ENCODE results near the gene PRKACA. TPM values are rescaled to one million over a fixed set of nuclear protein-coding genes. Genes with fewer than 3 reads are reported as not detected.
"Not testable (repeated sequence)": the region's sequence is repeated elsewhere in the genome, so short reads cannot be mapped to it uniquely, and the experiment has no call there.

Gene PRKACA
- total RNA-seq, 1 experiment from 2014 or later, result 48.9 TPM

DNA sequence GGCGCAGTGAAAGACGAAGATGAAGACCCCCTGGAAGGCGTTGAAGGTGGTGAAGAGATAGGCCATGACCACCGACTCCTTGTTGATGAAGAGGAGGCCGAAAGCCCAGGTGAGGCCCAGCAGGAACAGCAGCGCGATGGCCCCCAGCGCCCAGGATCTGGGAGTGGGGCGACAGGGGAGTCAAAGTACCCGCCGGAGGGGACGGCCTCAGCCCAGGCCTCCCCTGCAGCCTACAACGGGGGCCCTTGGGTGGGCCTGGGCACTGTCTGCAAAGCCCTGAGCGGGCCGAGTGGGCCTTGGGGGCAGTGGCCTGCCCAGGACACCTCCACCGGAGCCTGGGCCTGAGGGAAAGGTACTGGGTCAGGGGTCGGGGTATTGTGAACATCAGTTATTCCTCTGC, 37.8 kb upstream of the PRKACA start:
- no peak overlapping the region for H3K4me3 ChIP-seq
- H3K36me3 ChIP-seq, result peaks cover 19% of the 10 kb centered on the region
- DNase-seq (ENCODE audit: low read depth in 1 of 2, low spot score in 2 of 2), result no peak
- no peaks in the 10 kb centered on the region for H3K27me3 ChIP-seq (replicated peaks)
- no peaks in the 10 kb centered on the region for H3K9me3 ChIP-seq (replicated peaks)
- no peaks in the 10 kb centered on the region; the same call in 1 of the 2 replicates for H3K4me1 ChIP-seq (replicated peaks)
- H3K27ac ChIP-seq, result no peak overlapping the region

DNA sequence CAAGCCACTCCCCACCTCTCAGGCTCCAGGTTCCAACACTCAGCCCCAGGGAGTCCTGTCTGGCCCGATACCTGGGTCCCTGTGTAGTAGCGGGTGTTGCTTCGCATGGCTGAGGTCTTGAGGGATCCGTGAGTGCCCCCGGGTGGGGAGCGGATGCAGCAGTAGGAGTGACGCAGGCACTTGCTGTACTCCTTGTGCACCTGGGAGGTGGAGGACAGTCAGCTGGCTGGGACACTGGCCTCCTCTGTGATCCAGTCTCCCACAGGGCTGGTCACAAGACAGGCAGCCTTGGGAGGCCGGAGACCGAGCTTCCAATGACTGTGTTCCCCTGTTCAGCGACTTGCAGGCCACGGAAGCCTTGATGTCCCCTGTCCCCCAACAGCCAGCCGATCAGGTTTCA, 35.2 kb upstream of the PRKACA start:
- H3K36me3 ChIP-seq, result peaks cover 19% of the 10 kb centered on the region
- H3K27me3 ChIP-seq (replicated peaks), result no peaks in the 10 kb centered on the region
- H3K4me1 ChIP-seq (replicated peaks), result no peaks in the 10 kb centered on the region; the same call in none of the 2 replicates
- H3K27ac ChIP-seq, result no peak overlapping the region
- no peak overlapping the region for H3K4me3 ChIP-seq
- H3K9me3 ChIP-seq (replicated peaks), result 0 out of 2 replicates have a peak, but pooled peaks cover 3% of the 10 kb centered on the region
- DNase-seq (ENCODE audit: low read depth in 1 of 2, low spot score in 2 of 2), result no peak

DNA sequence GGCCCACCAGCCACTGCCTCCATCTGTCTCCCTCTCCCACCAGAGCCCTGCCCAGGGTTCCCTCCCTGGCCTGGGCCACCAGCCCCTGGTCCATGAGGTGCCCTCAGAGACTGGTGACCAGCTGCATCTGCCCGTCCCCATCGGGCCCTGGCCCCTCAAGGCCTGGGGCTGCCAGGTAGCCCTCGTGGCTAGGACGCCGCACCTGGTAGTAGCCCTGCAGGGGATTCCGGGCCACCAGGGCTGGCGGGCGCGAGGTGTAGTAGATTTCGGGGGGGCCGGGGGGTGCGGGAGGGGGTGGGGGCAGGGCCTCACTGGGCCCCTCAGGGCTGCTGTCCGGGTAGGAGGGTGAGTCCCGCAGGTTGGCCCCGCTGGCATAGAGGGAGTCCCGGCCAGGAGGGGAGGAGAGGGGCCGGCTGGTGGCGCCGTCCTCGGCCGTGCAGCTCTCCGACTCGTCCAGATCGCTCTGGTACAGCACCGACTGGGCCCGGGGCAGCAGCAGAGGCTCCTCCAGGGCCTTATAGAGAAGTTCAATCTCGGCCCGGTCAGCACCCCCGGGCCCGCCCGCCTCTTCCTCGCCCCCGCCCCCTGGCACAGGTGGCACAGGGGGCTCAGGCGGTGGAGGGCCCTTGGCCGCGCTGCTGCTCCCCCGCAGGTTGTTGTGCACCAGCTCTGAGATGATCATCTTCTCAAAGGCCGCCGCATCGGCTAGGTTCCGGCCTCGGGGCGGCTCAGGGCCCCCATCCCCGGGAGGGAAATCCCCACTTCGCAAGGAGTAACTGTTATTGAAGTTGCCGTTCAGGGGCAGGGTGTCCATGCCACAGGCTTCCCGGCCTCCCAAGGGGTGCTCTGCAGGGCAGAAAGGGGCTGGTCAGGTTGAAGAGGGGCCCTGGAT, 33.5 kb upstream of the PRKACA start:
- Histone ChIP-seq H3K9me3 (replicated peaks) (0 out of 2 replicates have a peak, but pooled peaks cover 3% of the 10 kb centered on the region), H3K27me3 (replicated peaks) (no peaks in the 10 kb centered on the region), H3K4me1 (replicated peaks) (no peaks in the 10 kb centered on the region; the same call in none of the 2 replicates), H3K36me3 (peaks cover 10% of the 10 kb centered on the region), H3K27ac (no peak overlapping the region), H3K4me3 (no peak overlapping the region)
- no peak for DNase-seq (ENCODE audit: low read depth in 1 of 2, low spot score in 2 of 2)

DNA sequence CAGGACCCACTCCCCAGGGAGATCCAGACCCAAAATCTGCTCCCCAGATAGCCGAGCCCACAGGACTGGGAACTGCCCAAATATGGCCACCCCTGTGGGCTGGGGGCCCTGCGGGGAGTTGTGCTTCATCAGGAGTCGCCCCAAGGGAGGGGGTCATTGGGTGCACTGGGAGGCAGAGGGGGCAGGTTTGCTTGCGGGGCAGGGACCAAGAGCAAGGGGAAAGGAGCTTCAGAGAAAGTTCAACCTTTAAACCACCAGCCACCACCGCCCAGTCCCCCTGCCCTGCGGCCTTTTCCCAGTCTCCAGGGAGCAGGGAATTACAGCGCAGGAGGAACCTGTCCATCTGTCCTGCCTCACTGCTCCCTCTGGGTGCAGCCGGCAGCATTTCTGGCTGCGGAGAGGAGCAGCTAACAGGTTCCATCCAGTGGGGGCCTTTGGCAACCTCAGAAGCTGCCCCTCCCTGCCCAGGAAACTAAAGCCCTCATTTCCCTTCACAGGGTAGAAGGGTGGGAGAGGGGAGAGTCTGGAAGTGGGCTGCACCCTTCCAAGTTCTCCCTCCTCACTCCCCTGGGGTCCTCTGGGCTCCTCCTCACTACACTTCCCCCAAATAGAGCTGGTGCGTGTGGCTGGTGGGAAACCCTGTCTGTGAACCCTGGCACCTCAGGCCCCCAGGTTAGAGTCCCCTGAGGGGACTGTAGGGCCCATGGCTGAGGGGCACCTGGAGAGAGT, 32.6 kb upstream of the PRKACA start:
- no peaks in the 10 kb centered on the region for H3K27me3 ChIP-seq (replicated peaks)
- H3K27ac ChIP-seq, result no peak overlapping the region
- no peak for DNase-seq (ENCODE audit: low read depth in 1 of 2, low spot score in 2 of 2)
- no peak overlapping the region for H3K4me3 ChIP-seq
- no peaks in the 10 kb centered on the region; the same call in none of the 2 replicates for H3K4me1 ChIP-seq (replicated peaks)
- H3K9me3 ChIP-seq (replicated peaks), result 0 out of 2 replicates have a peak, but pooled peaks cover 3% of the 10 kb centered on the region
- H3K36me3 ChIP-seq, result peaks cover 5% of the 10 kb centered on the region

- Histone ChIP-seq H3K4me3 (no peak overlapping the region), H3K27me3 (replicated peaks) (no peaks in the 10 kb centered on the region), H3K9me3 (replicated peaks) (0 out of 2 replicates have a peak, but pooled peaks cover 3% of the 10 kb centered on the region), H3K4me1 (replicated peaks) (no peaks in the 10 kb centered on the region; the same call in none of the 2 replicates), H3K36me3 (peaks cover 3% of the 10 kb centered on the region; the same call in 1 of the 2 replicates), H3K27ac (no peak overlapping the region)
- no peak for DNase-seq (ENCODE audit: low read depth in 1 of 2, low spot score in 2 of 2)
Measured at GRCh38 chr19:14149509-14149994, 32.0 kb upstream of the PRKACA start.

DNA sequence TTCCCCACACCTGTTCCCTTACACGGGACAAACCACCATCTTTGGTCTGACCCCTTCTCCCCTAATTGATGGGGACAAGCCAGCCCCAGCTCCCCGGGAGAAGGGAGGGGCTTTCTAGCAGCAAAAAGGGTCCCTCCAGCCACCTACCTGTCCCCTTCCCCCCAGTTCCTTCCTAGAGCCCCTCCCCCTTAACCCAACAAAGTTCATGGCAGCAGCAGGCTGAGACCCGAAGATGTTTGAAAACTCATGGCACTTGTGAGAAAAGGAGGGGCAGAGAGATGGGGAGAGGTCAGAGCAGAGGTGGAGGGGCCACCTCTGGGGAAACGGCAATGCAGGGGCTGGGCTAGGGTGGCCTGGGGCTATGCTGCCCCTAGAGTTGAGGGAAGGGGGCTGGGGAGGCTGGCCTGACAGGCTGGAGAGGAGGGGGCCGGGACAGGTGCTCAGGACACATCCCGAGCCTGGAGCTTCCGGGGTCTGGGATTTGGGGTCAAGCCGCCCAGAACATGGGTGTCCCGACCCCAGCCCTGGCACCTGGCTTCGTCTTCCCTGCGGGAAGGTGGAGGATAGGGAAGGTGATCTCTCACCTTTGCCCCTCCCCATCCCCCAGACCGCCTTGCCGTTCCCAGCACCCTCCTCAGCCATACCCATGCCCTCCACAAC, 31.3 kb upstream of the PRKACA start:
- DNase-seq (ENCODE audit: low read depth in 1 of 2, low spot score in 2 of 2), result no peak
- Histone ChIP-seq H3K27me3 (replicated peaks) (no peaks in the 10 kb centered on the region), H3K4me3 (no peak overlapping the region), H3K9me3 (replicated peaks) (0 out of 2 replicates have a peak, but pooled peaks cover 3% of the 10 kb centered on the region), H3K4me1 (replicated peaks) (no peaks in the 10 kb centered on the region; the same call in 1 of the 2 replicates), H3K27ac (no peak overlapping the region), H3K36me3 (0 out of 2 replicates have a peak, but pooled peaks cover 3% of the 10 kb centered on the region)

DNA sequence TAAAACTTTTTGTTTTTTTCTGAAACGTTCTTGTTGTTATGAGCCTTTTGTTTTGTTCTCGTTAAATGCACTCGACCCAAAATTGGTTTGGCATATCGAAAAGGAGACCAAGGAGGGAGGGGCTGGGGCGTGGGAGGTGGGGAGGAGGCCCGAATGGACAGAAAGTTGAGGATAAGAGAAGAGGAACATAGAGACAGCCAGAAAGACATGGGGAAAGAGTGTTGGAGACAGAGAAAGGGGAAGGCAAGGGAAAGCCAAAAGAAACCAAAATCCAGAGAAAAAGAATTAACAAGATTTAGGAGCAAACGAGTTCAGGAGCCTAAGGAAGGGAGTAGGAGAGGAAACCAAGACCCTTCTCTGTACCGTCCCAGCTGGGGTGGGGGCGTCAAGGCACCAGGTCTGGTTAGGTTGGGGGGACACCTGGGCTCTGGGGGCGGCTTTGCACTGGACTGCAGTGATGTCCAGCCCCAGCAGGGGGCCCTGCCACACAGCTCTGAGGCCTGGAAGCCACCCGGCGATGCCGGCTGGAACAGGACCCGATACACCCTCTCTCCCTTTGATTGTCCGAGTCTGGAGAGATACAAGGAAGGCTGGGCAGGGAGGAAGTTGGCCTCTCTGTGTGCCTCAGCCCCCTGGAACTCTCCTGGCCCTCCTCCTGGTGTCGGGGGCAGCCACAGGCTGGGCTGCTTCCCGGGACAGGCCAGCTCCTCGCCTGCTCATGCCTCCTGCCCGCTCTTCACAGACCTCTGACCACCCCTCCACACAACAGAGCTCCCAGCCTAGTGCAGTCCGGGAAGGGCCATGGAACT, 30.4 kb upstream of the PRKACA start:
- Histone ChIP-seq H3K36me3 (0 out of 2 replicates have a peak, but pooled peaks cover 3% of the 10 kb centered on the region), H3K27ac (no peak overlapping the region), H3K4me3 (no peak overlapping the region), H3K4me1 (replicated peaks) (no peaks in the 10 kb centered on the region; the same call in 1 of the 2 replicates), H3K9me3 (replicated peaks) (0 out of 2 replicates have a peak, but pooled peaks cover 3% of the 10 kb centered on the region), H3K27me3 (replicated peaks) (no peaks in the 10 kb centered on the region)
- no peak for DNase-seq (ENCODE audit: low read depth in 1 of 2, low spot score in 2 of 2)

DNA sequence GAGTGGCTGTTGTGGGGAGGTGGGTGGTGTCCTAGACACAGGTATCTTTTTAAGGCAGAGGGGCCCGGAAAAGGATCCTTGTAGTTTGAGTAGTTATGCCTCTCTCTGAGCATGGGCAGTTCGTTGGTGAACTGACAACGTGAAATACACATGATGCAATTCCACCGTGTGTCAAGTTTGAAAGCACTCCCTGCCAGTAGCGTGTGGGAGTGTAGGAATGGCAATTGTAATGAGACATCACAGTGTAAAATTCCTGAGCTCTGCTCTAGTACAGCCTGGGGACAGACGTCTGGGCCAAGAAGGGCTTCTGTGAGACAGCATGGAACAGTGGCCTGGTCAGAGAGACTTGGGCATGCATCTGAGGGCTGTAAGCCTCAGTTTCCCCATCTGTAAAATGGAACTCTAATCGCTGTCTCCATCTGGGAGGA, 29.2 kb upstream of the PRKACA start:
- DNase-seq (ENCODE audit: low read depth in 1 of 2, low spot score in 2 of 2), result no peak
- H3K36me3 ChIP-seq, result 0 out of 2 replicates have a peak, but pooled peaks cover 3% of the 10 kb centered on the region
- H3K27me3 ChIP-seq (replicated peaks), result no peaks in the 10 kb centered on the region
- no peak overlapping the region for H3K4me3 ChIP-seq
- 0 out of 2 replicates have a peak, but pooled peaks cover 3% of the 10 kb centered on the region for H3K9me3 ChIP-seq (replicated peaks)
- H3K4me1 ChIP-seq (replicated peaks), result no peaks in the 10 kb centered on the region; the same call in 1 of the 2 replicates
- H3K27ac ChIP-seq, result no peak overlapping the region

GRCh38 chr19:14146169-14146568, 28.6 kb upstream of the PRKACA start:
- not testable (repeated sequence) for H3K9me3 ChIP-seq (replicated peaks); DNase-seq (ENCODE audit: low read depth in 1 of 2, low spot score in 2 of 2); H3K27me3 ChIP-seq (replicated peaks); H3K36me3 ChIP-seq; H3K4me1 ChIP-seq (replicated peaks); H3K4me3 ChIP-seq; H3K27ac ChIP-seq

- Histone ChIP-seq H3K9me3 (replicated peaks) (0 out of 2 replicates have a peak, but pooled peaks cover 3% of the 10 kb centered on the region), H3K4me1 (replicated peaks) (no peaks in the 10 kb centered on the region; the same call in 1 of the 2 replicates), H3K4me3 (no peak overlapping the region), H3K27ac (no peak overlapping the region), H3K27me3 (replicated peaks) (no peaks in the 10 kb centered on the region), H3K36me3 (0 out of 2 replicates have a peak, but pooled peaks cover 3% of the 10 kb centered on the region)
- DNase-seq (ENCODE audit: low read depth in 1 of 2, low spot score in 2 of 2), result no peak
Measured at GRCh38 chr19:14145381-14145780, 27.8 kb upstream of the PRKACA start.

DNA sequence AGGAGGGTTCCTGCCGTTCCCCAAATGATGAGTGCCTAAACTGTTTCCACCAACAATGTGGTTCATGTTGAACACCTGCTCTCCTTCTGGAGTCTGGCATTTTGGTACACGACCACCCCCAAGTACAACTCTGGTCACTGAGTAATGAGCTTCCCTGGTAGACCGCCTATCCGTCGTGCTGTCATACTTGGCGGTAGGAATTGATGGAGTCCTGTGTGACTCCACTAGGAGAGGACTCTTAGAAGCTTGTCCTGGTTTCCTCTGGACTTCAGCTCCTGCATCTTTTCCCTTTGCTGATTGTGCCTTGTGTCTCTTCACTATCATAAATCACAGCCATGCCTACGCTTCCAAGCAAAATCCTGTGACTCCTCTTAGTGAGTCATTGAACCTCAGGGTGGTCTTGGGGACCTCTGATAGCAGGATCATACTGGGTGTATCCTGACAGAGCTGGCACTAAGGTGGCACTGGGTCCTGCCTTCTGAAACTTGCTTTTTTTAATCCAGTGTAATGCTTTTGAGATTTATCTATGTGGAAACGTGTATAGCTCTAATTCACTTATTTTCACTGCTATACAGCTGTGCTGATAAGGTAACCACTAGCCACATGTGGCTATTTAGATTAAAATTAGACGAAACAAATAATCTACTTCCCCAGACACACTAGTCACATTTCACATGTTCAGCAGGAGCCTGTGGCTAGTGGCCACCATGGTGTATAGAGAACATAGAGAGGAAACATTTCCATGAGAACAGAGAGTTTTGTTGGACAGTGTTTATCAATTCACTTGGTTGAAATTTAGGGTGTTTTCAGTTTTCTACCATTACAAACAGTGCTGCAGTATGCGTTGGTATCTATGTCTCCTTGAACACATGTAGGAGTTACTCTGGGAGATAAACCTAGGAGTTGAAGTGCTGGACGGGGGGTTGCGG, 25.0 kb upstream of the PRKACA start:
- H3K27ac ChIP-seq, result no peak overlapping the region
- H3K27me3 ChIP-seq (replicated peaks), result no peaks in the 10 kb centered on the region
- H3K4me3 ChIP-seq, result no peak overlapping the region
- H3K36me3 ChIP-seq, result no peaks in the 10 kb centered on the region
- DNase-seq (ENCODE audit: low read depth in 1 of 2, low spot score in 2 of 2), result no peak
- no peaks in the 10 kb centered on the region for H3K9me3 ChIP-seq (replicated peaks)
- peaks cover 10% of the 10 kb centered on the region for H3K4me1 ChIP-seq (replicated peaks)

GRCh38 chr19:14141041-14141440, 23.5 kb upstream of the PRKACA start:
- DNase-seq (ENCODE audit: low read depth in 1 of 2, low spot score in 2 of 2), result no peak
- Histone ChIP-seq H3K4me3 (no peak overlapping the region), H3K36me3 (no peaks in the 10 kb centered on the region), H3K4me1 (replicated peaks) (peaks cover 10% of the 10 kb centered on the region), H3K9me3 (replicated peaks) (no peaks in the 10 kb centered on the region), H3K27me3 (replicated peaks) (no peaks in the 10 kb centered on the region), H3K27ac (no peak overlapping the region)

Data from SJSA1 (cell line).